EL (cell line): Measurements from ENCODE around the gene LARGE2.
A peak's percentile ranks its signal among the peaks of the same experiment; 100 is the strongest.

ENCODE experiments used
- DNase-seq: peaks from one replicate; pipeline ENCODE4 v3.0.0-alpha.2; 2016

LARGE2 gene

DNA sequence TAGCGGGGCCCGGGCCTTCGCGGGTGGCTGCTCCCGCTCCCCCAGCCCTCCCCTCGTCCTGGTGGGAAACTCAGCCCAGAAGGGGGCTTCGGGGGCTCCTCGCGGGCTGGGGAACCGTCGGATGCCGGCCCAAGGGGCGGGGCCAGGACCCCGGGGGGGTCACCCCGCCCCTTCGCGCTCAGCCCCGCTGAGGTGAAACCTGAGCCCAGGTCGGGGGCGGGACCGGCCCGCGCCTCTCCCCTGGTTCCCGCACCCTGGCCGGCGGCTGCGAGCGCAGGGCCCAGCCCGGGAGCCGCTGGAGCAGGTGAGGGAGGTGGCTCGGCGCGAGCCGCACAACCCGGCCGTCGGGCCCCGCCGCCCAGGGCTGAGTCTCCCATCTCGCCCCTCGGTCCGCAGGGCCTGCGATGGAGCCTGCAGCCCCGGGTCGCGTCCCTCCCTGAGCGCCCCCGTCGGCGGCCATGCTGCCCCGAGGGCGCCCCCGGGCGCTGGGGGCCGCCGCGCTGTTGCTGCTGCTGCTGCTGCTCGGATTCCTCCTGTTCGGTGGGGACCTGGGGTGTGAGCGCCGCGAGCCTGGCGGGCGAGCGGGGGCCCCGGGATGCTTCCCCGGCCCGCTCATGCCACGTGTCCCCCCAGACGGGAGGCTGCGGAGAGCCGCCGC is at the start of gene LARGE2:
LARGE2 (plus strand) TSS at position 232 of the 658 bp plus-strand sequence; CDS start at position 459, 227 bp downstream.
- DNase-seq, result no peak

DNA sequence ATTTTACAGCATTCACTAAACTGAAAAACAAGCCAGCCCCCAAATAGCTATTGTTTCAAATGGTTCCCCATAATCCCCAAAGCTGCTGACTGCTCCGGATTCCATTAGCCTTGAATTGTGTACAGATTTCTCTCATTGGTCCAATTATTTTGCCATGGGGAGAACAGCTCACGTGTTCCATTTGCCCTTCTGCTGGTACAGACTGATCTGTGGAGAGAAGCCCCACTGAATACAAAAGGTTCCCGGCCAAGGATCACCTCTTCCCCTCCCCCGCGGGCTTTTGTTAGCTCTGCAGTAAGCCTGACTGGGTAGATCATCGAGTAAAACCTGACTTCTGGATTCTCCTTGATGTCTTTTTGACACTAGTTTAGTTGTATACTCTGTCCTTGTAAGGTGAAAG is 46.1 kb upstream of the LARGE2 start:
- no peak for DNase-seq

DNA sequence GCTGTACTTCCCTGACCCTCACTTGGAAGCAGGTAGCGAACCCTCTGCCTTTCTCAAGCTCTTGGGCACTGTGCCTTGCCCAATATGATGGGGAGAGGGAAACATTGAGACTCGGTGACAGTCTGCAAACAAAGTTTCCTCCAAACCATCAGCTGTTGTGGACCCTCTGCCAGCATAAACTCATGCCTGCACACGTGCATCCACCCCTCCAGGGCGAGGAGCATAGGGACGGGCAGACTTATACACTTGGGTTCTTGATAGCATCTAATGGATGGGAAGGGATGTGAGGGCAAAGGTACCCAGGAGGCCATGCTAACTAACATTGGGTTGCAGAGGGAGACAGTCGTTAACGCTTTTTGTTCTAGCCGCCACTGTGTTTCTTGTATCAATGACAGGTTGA is 45.2 kb upstream of the LARGE2 start:
- no peak for DNase-seq

- no peak for DNase-seq
These were observed 44.6 kb upstream of the LARGE2 start for GRCh38 chr11:45877845-45878244.

- peak; percentile 73 for DNase-seq
These were observed 42.4 kb upstream of the LARGE2 start for GRCh38 chr11:45879803-45880686.

- no peak for DNase-seq
These were observed 41.5 kb upstream of the LARGE2 start for GRCh38 chr11:45880772-45881570.

- no peak for DNase-seq
These were observed 40.6 kb upstream of the LARGE2 start for GRCh38 chr11:45881708-45882368.

- DNase-seq, result no peak
These were observed 37.8 kb upstream of the LARGE2 start for GRCh38 chr11:45884596-45885185.

- peak; percentile 36 for DNase-seq
These were observed 37.1 kb upstream of the LARGE2 start, which contains the start of gene MAPK8IP1 for GRCh38 chr11:45885274-45885920. MAPK8IP1 (plus strand) TSS chr11:45885651; CDS start chr11:45885821, 170 bp downstream.

DNA sequence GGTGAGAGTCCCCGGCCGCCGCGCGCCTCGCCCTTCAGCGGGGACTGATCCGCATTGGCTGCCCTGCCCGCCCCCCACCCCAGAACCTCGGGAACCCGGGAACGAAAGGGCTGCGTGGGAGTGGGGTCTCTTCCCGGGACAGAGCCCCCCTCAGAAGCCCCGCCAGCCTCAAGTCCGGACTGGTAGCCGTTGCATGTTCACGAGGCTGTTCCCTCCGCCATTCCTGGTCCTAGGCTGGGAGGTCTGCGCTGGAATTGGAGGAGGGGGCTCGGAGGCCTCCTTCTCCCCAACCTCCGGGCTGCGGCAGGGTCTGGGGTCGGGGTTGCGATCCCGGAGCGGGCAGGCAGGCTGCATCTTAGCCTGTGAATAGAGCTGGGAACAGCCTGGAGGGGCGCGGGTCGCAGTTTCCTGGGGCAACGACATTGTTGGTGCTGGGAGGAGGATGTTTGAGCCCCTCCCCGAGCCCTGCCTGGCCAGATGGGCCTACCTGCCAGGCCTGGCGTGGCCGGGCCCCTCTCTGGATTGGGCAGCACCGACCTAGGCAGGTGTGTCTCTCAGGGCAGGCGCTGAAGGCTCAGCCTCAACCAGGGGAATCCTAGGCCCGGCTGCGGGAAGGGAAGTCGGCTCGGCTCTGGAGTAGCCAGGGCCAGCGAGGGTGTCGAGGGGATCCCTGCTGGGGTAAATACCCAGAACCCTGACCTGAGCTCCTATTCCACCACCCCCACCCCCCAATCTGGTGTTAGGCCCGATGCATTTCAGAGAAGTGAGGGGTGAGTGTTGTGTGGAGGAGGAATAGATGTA is 36.3 kb upstream of the LARGE2 start:
- no peak for DNase-seq

GRCh38 chr11:45886816-45887520 is 35.5 kb upstream of the LARGE2 start:
- DNase-seq, result no peak

DNA sequence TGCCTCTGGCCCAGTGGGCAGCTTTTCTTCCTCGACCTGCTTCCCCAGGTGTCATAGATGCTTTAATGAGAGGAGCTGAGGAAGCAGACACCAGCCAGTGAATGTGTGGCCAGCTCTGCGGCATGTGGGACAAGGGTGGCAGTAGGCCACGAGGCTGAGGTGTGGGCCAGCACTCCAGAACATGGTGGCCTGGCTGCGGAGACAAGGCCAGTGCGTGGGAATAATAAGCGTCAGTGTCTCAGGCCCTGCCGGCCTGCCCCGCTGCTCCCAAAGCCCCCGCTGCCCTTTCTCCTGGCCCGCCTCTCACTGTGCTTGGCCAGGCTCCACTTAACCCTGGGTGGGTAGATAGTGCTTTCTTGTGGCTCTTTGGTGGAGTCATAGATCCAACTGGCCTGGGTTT is 34.9 kb upstream of the LARGE2 start:
- no peak for DNase-seq

GRCh38 chr11:45889555-45889954 is 32.9 kb upstream of the LARGE2 start:
- no peak for DNase-seq

DNA sequence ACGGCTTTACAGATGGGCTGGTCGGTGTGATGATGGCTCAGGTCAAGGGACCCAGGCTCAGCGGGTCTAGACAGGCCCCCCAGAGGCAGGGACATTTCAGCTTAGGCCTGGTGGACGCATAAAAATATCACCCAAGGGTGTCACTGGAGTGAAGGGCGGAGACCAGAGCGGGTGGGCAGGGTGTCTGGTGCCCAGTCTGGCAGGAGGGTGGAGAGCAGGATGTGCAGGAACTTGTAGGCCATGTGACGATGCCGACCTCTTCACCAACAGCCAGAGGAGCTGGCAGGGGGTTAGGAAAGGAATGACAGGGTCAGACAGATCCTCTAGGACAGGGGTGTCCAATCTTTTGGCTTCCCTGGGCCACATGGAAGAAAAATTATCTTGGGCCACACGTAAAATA is 32.5 kb upstream of the LARGE2 start:
- DNase-seq, result no peak

DNA sequence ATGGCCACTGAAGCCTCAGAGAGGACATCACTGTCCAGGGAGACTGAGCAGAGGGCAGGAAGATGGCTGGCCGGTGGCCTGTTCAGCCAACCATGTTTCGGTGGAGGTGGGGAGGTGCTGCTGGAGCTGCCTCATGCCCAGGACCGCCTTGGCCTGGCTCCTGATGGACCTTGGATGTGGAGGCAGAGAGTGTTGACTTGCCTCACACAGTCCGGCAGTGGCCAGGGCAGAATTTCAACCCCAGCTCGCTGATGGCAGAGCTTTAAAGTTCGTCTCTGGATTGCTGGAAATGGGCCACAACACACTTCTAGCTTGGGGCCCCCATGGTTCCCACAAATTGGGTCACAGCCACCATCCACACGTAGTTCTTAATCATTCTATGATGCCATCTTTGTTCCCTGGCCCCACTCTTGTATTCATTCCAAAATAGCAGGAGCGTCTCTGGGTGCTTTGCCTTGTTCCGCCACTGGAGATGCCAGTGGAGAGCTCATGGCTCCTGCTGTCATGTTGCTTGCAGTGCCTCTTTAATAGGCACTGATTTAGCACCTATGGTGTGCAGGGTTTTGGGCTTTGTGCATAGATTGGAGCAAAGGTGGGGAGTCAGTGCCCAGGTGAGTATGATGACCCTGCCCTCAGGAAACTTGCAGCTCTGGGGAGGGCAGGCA is 31.4 kb upstream of the LARGE2 start:
- DNase-seq, result no peak

GRCh38 chr11:45892856-45893255 is 29.6 kb upstream of the LARGE2 start:
- DNase-seq, result no peak

- DNase-seq, result no peak
These were observed 27.8 kb upstream of the LARGE2 start for GRCh38 chr11:45894555-45895247.

GRCh38 chr11:45895553-45896259 is 26.8 kb upstream of the LARGE2 start:
- DNase-seq, result no peak
